Upper lobe of right lung (tissue), 1 donor: Measurements from ENCODE around the gene LRP1B. TPM values are rescaled to one million over a fixed set of nuclear protein-coding genes. Genes with fewer than 3 reads are reported as not detected.

Experiments
- ATAC-seq: fragments of 200-7000 bp; cut with Tn5 transposase; one replicate; pipeline ENCODE4 v1.9.1; 2020; ENCODE audit warnings: mild to moderate bottlenecking, moderate library complexity
- DNase-seq: peaks from one replicate; pipeline ENCODE4 v3.0.0-alpha.2; 2020
- H3K27ac ChIP-seq: fragments of 200-600 bp; one replicate; pipeline ENCODE4 v1.8.0; 2022
- H3K27me3 ChIP-seq: fragments of 200-600 bp; one replicate; pipeline ENCODE4 v1.8.0; 2022; ENCODE audit warnings: mild to moderate bottlenecking
- H3K36me3 ChIP-seq: fragments of 200-600 bp; one replicate; pipeline ENCODE4 v1.8.0; 2022
- H3K4me1 ChIP-seq: fragments of 200-600 bp; one replicate; pipeline ENCODE4 v1.8.0; 2022
- H3K4me3 ChIP-seq: fragments of 200-600 bp; one replicate; pipeline ENCODE4 v1.8.0; 2022; ENCODE audit warnings: mild to moderate bottlenecking
- H3K9me3 ChIP-seq: fragments of 200-600 bp; one replicate; pipeline ENCODE4 v1.8.0; 2022
- intact Hi-C: fragments of 100-400 bp; cut with DNase I; formaldehyde crosslinking; loops from one replicate; pipeline ENCODE4 v1.11.0; 2022
- total RNA-seq: library from RNA; stranded (reverse); fragmentation: NEBNext Ultra II Directional; extraction: Animal tissue kit (Norgen Biotek cat#: 25700); gene quantifications from one replicate; pipeline ENCODE4 v1.2.1, GENCODE V29; 2021
- TF ChIP-seq, protein P1 (sequence below): fragments of 200-600 bp; IDR thresholded peaks from one replicate; pipeline ENCODE4 v1.8.0; 2022; ENCODE audit warnings: antibody characterized with exemption
- donor health status: DM: no; HTN: yes; CAD: no; lungs with severe emphysema.

The LRP1B gene
- total RNA-seq, 1 donor from 2014 or later, result 0.12 TPM

DNA sequence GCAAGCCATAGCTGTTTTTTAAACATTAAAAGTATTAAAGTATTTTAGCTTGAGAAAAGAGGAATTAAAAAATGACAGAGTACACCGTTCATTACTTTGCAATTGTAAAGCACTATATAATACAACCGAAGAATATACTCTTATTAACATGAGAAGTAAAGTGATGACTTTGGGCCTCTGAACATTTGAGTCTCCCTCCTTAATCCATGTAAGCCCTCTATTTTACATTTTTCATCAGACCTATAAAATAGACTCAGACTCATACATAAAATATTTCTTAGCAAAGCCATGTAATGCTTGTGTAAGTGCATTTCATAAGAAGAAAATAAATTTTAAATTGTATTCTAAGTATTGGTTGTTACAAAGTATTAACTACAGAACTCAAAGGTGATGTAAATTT, 198.6 kb downstream of the LRP1B start:
- DNase-seq (no peak), ATAC-seq (no peak)
- TF ChIP-seq, protein P1, sequence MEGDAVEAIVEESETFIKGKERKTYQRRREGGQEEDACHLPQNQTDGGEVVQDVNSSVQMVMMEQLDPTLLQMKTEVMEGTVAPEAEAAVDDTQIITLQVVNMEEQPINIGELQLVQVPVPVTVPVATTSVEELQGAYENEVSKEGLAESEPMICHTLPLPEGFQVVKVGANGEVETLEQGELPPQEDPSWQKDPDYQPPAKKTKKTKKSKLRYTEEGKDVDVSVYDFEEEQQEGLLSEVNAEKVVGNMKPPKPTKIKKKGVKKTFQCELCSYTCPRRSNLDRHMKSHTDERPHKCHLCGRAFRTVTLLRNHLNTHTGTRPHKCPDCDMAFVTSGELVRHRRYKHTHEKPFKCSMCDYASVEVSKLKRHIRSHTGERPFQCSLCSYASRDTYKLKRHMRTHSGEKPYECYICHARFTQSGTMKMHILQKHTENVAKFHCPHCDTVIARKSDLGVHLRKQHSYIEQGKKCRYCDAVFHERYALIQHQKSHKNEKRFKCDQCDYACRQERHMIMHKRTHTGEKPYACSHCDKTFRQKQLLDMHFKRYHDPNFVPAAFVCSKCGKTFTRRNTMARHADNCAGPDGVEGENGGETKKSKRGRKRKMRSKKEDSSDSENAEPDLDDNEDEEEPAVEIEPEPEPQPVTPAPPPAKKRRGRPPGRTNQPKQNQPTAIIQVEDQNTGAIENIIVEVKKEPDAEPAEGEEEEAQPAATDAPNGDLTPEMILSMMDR, result no peak
- Histone ChIP-seq H3K9me3 (no peaks in the 10 kb centered on the region), H3K4me3 (no peak overlapping the region), H3K27me3 (no peaks in the 10 kb centered on the region), H3K4me1 (no peaks in the 10 kb centered on the region), H3K27ac (no peak overlapping the region), H3K36me3 (no peaks in the 10 kb centered on the region)
- intact Hi-C loops, result no loop called here

DNA sequence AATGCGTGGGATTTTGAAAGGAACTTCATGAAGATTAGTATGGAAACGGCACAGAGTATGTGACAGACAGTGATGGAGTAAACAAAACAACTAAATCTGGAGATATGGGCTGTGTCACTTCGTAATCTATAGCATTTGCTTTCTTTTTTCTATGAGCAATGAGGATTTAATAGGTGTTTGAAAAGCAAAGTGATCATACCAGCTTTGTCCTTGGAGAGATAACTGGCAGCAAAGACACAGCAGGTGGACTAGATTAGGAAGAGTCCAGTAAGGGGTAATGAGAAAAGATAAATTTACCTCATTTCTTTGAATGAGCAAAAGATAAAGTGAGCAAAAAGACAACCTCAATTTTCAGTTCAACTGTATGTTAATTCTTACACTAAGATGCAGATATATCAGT, 199.0 kb downstream of the LRP1B start:
- no peak for DNase-seq
- Histone ChIP-seq H3K9me3 (no peaks in the 10 kb centered on the region), H3K4me1 (no peaks in the 10 kb centered on the region), H3K4me3 (no peak overlapping the region), H3K27me3 (no peaks in the 10 kb centered on the region), H3K27ac (no peak overlapping the region), H3K36me3 (no peaks in the 10 kb centered on the region)
- TF ChIP-seq, protein P1, result no peak
- intact Hi-C loops, result no loop called here
- no peak for ATAC-seq

DNA sequence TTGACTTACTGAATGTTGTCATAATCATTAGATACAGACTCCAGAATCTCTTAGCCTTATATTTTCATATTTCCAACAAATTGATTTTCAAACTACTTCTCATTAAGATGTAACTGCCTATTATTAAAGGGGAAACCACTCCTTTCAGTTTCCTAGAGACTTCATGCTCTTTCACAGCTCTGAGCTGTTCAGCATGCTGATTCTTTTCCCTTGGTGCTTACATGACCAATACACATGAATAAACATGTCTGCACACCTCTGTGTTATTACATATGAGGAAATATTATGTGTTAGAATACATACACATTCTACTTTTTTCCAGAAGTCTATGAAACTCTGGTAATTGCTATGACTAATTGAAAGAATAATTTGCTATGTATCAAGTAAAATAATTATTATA, 200.0 kb downstream of the LRP1B start:
- ATAC-seq (no peak), DNase-seq (no peak)
- H3K27me3 ChIP-seq, result no peaks in the 10 kb centered on the region
- no peaks in the 10 kb centered on the region for H3K36me3 ChIP-seq
- no peak overlapping the region for H3K27ac ChIP-seq
- no peaks in the 10 kb centered on the region for H3K9me3 ChIP-seq
- intact Hi-C loops, result no loop called here
- TF ChIP-seq, protein P1, result no peak
- no peak overlapping the region for H3K4me3 ChIP-seq
- no peaks in the 10 kb centered on the region for H3K4me1 ChIP-seq

DNA sequence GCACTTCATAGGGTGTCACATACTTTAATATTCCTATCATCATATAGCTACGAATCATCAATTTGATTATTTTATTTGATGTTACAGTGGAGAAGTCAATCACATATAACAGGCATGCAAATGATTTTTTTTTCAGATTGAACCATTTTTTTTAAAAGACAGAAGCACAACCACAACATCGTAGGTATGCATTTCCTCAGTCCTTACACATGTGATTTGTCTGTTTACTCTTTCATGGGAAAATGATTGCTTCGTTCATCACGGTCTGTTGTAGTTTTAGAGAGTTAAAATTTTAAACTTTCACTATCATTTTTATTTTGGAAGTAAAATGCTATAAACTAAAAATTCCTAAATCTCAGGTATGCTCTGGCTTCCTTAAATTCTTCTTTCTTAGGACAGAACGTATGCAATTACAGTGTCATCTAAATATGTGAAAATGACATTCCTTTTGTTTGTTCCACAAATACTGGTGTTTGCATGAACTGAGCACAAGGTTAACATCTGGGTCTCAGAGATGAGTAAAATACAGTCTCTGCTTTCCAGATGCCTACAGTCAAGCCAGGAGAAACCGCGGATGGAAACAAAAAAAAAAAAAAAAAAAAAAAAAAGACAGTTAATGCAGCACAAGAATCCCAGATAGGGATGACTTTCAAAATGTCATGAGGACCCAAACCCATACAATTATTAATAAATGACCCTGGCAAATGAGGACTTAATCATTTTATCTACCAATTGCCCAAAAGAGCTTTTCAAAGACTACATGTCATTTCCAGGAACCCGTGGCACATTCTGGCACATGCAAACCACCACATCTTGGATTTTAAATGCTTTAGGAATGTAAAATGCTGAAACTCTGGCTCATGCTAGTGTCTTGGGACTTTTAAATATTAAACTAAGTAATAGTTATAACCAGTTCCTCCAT, 201.2 kb downstream of the LRP1B start:
- no peak overlapping the region for H3K4me3 ChIP-seq
- intact Hi-C loops, result no loop called here
- H3K36me3 ChIP-seq, result no peaks in the 10 kb centered on the region
- H3K4me1 ChIP-seq, result no peaks in the 10 kb centered on the region
- no peaks in the 10 kb centered on the region for H3K27me3 ChIP-seq
- H3K9me3 ChIP-seq, result no peaks in the 10 kb centered on the region
- TF ChIP-seq, protein P1, result no peak
- DNase-seq (no peak), ATAC-seq (no peak)
- H3K27ac ChIP-seq, result no peak overlapping the region

DNA sequence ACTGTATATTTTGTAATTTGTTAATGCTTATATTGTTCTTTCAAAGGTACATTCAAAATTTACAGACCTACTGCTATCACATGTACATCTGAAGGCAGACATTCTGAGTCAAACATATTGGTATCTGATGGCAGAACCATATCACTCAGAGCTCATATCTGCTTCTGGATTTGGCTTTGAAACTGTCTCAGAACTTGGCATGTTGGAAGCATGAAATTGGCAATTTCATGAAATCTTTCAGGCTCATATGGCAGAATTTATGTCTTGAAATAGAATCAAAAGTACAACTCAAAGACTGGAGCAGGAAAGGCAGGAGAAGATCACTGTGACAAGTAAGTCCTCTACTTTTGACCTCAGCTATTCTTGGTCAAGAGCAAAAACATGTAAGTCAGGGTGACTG, 202.3 kb downstream of the LRP1B start:
- intact Hi-C loops, result no loop called here
- ATAC-seq, result no peak

More for the DNA sequence above, 202.3 kb downstream of the LRP1B start:
- H3K27me3 ChIP-seq, result no peaks in the 10 kb centered on the region
- no peak overlapping the region for H3K27ac ChIP-seq
- no peaks in the 10 kb centered on the region for H3K36me3 ChIP-seq
- TF ChIP-seq, protein P1, result no peak
- no peak for DNase-seq
- no peaks in the 10 kb centered on the region for H3K9me3 ChIP-seq
- no peak overlapping the region for H3K4me3 ChIP-seq
- no peaks in the 10 kb centered on the region for H3K4me1 ChIP-seq
